K562 (cell line): Measurements from ENCODE around the gene AIF1. TPM values are rescaled to one million over a fixed set of nuclear protein-coding genes. Genes with fewer than 3 reads are reported as not detected.

Source experiments
- ATAC-seq: fragments of 200-7000 bp; cut with Tn5 transposase; 3 replicates; pipeline ENCODE4 v1.9.1; 2020; ENCODE audit warnings: moderate library complexity
- BruUV-seq: library from RNA; stranded (reverse); fragments of 400-500 nt; replicated peaks from 2 replicates; lab custom pipeline; 2021; lab: Mats Ljungman, UMichigan
- CTCF ChIA-PET: fragments of 300-600 bp; formaldehyde crosslinking; extraction: SDS; loops from one replicate; lab custom pipeline; 2021; ENCODE audit warnings: low intra/inter-chr PET ratio; lab: Yijun Ruan, JAX
- POLR2A ChIA-PET: fragments of 300-600, 350-650 bp; sonication (Branson Sonifier 250); formaldehyde crosslinking; extraction: SDS; loops from one replicate; lab custom pipeline; 2021; ENCODE audit warnings: antibody characterized with exemption, inconsistent platforms; lab: Yijun Ruan, JAX
- DNase-seq, 4 experiments: peaks; one replicate each; pipeline versions ENCODE4 v3.0.0 to v3.0.0-alpha.2; 2011 to 2018; ENCODE audit warnings: low spot score in 3 of 4, mixed read lengths in 3 of 4; ENCODE audit errors: extremely low read depth in 1 of 4
- FAIRE-seq: peaks from 2 replicates; lab custom pipeline; 2011; peaks lifted over from hg19 to GRCh38; lab: Jason Lieb, UNC
- H2AFZ ChIP-seq: 2 replicates; pipeline ENCODE4 v1.6.0; 2011; ENCODE audit warnings: low read depth, low read length, control low read depth, inconsistent platforms
- H3K27ac ChIP-seq: fragments of 200-600 bp; 3 replicates; pipeline ENCODE4 v1.8.0; 2011; ENCODE audit warnings: low read depth, mild to moderate bottlenecking, control low read depth, inconsistent platforms, low read length, moderate library complexity, mixed read lengths; ENCODE audit errors: extremely low read depth
- H3K27me3 ChIP-seq, 2 experiments: fragments of 300-600 bp in 1 of 2; 2 replicates in 1 of 2; 3 replicates in 1 of 2; pipeline versions ENCODE4 v1.6.0 to v1.8.0; 2011; ENCODE audit warnings: inconsistent platforms in 2 of 2, low read length in 2 of 2, mild to moderate bottlenecking in 1 of 2, mixed read lengths in 1 of 2, moderate library complexity in 1 of 2; ENCODE audit not compliant: control insufficient read depth in 2 of 2, insufficient read depth in 2 of 2
- H3K36me3 ChIP-seq: fragments of 300-600 bp; 3 replicates; pipeline ENCODE4 v1.8.0; 2011; ENCODE audit warnings: mild to moderate bottlenecking, low read length, inconsistent platforms; ENCODE audit not compliant: control insufficient read depth, insufficient read depth
- H3K4me1 ChIP-seq, 2 experiments: fragments of 200-600 bp in 1 of 2; replicated peaks in 1 of 2; 2 replicates in 1 of 2; 3 replicates in 1 of 2; pipeline versions ENCODE4 v1.5.1 to v1.8.0; 2011; ENCODE audit warnings: inconsistent platforms in 2 of 2, low read length in 2 of 2, mild to moderate bottlenecking in 1 of 2, mixed read lengths in 1 of 2, moderate library complexity in 1 of 2; ENCODE audit not compliant: control insufficient read depth in 2 of 2, insufficient read depth in 2 of 2
- H3K4me2 ChIP-seq: 2 replicates; pipeline ENCODE4 v1.6.1; 2011; ENCODE audit warnings: low read length, control low read depth, inconsistent platforms, mixed read lengths; ENCODE audit not compliant: insufficient read depth
- H3K4me3 ChIP-seq: fragments of 200-600 bp; sonication (generic), shearing (Covaris generic); 2 replicates; pipeline ENCODE4 v1.5.1; 2016; ENCODE audit warnings: control low read depth, inconsistent platforms
- H3K79me2 ChIP-seq: fragments of 200-600 bp; 3 replicates; pipeline ENCODE4 v1.8.0; 2011; ENCODE audit warnings: low read length, inconsistent platforms; ENCODE audit not compliant: control insufficient read depth, insufficient read depth
- H3K9ac ChIP-seq, 2 experiments: 2 replicates each; pipeline versions ENCODE4 v1.6.0 to v1.6.1; 2011; ENCODE audit warnings: low read depth in 2 of 2, low read length in 2 of 2, control low read depth in 1 of 2, inconsistent platforms in 1 of 2, mild to moderate bottlenecking in 1 of 2, mixed read lengths in 1 of 2; ENCODE audit not compliant: insufficient read depth in 1 of 2
- H3K9me1 ChIP-seq: one replicate; pipeline ENCODE4 v1.6.0; 2011; ENCODE audit warnings: inconsistent platforms, mild to moderate bottlenecking, low read length, moderate library complexity; ENCODE audit not compliant: control insufficient read depth, insufficient read depth
- H3K9me3 ChIP-seq: replicated peaks from 2 replicates; pipeline ENCODE4 v1.5.1; 2011; ENCODE audit warnings: low read depth, low read length, inconsistent platforms; ENCODE audit not compliant: control insufficient read depth, insufficient read depth
- H4K20me1 ChIP-seq: replicated peaks from 2 replicates; pipeline ENCODE4 v1.6.1; 2011; ENCODE audit warnings: low read length, inconsistent platforms, mixed read lengths; ENCODE audit not compliant: control insufficient read depth, insufficient read depth
- AFF4 ChIP-seq: sonication (generic); formaldehyde crosslinking; IDR thresholded peaks from 2 replicates; pipeline ENCODE4 v1.8.0; 2023; ENCODE audit warnings: mild to moderate bottlenecking, missing genetic modification reagents
- BRF2 ChIP-seq: IDR thresholded peaks from 3 replicates; pipeline ENCODE4 v1.6.1; 2011; ENCODE audit warnings: borderline replicate concordance, mild to moderate bottlenecking; ENCODE audit not compliant: insufficient read length, insufficient read depth
- FOXJ2 ChIP-seq: fragments of 200-800 bp; sonication (Bioruptor generic); IDR thresholded peaks from 2 replicates; pipeline ENCODE4 v1.6.1; 2016; ENCODE audit warnings: missing genetic modification characterization, missing compliant biosample characterization
- MECOM ChIP-seq: fragments of 250-450 bp; sonication (Bioruptor Pico); IDR thresholded peaks from 2 replicates; pipeline ENCODE4 v1.8.0; 2022; ENCODE audit warnings: inconsistent platforms
- MLX ChIP-seq, 2 experiments: fragments of 450-650 bp in 1 of 2; sonication (generic) in 1 of 2; formaldehyde crosslinking; conservative IDR thresholded peaks; 2 replicates each; pipeline versions ENCODE4 v1.4.0 to v1.8.1; 2020 to 2022; ENCODE audit warnings: mild to moderate bottlenecking in 1 of 2, missing genetic modification reagents in 1 of 2
- RAD21 ChIP-seq, 2 experiments: fragments of 250-450 bp in 1 of 2; fragments of 450-650 bp in 1 of 2; sonication (Bioruptor Pico) in 1 of 2; formaldehyde crosslinking in 1 of 2; IDR thresholded peaks in 1 of 2; conservative IDR thresholded peaks in 1 of 2; 2 replicates each; pipeline versions ENCODE4 v1.4.0 to v1.8.0; 2020 to 2022; ENCODE audit warnings: mild to moderate bottlenecking in 2 of 2, moderate library complexity in 1 of 2
- ZC3H4 ChIP-seq: sonication (generic); formaldehyde crosslinking; IDR thresholded peaks from 2 replicates; pipeline ENCODE4 v1.9.0; 2021; ENCODE audit warnings: missing genetic modification reagents, borderline replicate concordance
- ZNF121 ChIP-seq: sonication (generic); formaldehyde crosslinking; conservative IDR thresholded peaks from 2 replicates; pipeline ENCODE4 v1.8.0; 2022; ENCODE audit warnings: missing genetic modification reagents
- WGBS: fragments of 100-300 bp; shearing (Covaris generic); methylation state at CpG from one replicate; pipeline ENCODE4 v1.1.6; 2016; ENCODE audit warnings: low coverage, mixed read lengths; ENCODE audit not compliant: insufficient coverage; ENCODE audit errors: missing lambda C conversion rate; 5-methylcytosine and 5-hydroxymethylcytosine counted together
- in situ Hi-C: fragments of 300-500 bp; cut with MboI; formaldehyde crosslinking; loops from 4 replicates; pipeline ENCODE4 v1.15.0; 2018; ENCODE audit warnings: inconsistent platforms, mixed read lengths
- intact Hi-C: fragments of 100-400 bp; cut with micrococcal nuclease; formaldehyde crosslinking; loops from 2 replicates; pipeline ENCODE4 v1.14.2; 2022
- polyA plus RNA-seq, 8 experiments: library from polyadenylated mRNA; depleted of rRNA in 4 of 8; stranded (reverse) in 5 of 8; unstranded in 3 of 8; fragments of >200 nt; fragmentation: Nextera tagmentation in 2 of 8; fragmentation: Illumina TruSeq in 1 of 8; extraction: Ambion mirVana in 2 of 8; extraction: Trizol in 1 of 8; gene quantifications; 2 replicates each; pipeline versions ENCODE4 v1.2.1 to v1.2.3, GENCODE V29; 2011 to 2014; ENCODE audit warnings: inconsistent platforms in 1 of 8, missing spikeins in 1 of 8
- total RNA-seq, 7 experiments: library from RNA; depleted of rRNA in 6 of 7; stranded (reverse); fragments of >200 nt in 6 of 7; fragmentation: Illumina TruSeq in 2 of 7; extraction: Trizol in 2 of 7; gene quantifications; 2 replicates each; pipeline versions ENCODE4 v1.2.1 to v1.2.3, GENCODE V29; 2011 to 2021; ENCODE audit warnings: low replicate concordance in 1 of 7
- TF ChIP-seq, protein P1 (sequence below): fragments of 150-350 bp; IDR thresholded peaks from 2 replicates; pipeline ENCODE4 v1.6.1; 2014; ENCODE audit warnings: low read depth, mild to moderate bottlenecking, low read length, borderline replicate concordance

AIF1 gene
- total and polyA plus RNA-seq, 9 of the 15 experiments (the other 6 are each of a cell fraction or from before 2014, with no cell fraction given): 9.4 to 33.4 (median 19.4) TPM

DNA sequence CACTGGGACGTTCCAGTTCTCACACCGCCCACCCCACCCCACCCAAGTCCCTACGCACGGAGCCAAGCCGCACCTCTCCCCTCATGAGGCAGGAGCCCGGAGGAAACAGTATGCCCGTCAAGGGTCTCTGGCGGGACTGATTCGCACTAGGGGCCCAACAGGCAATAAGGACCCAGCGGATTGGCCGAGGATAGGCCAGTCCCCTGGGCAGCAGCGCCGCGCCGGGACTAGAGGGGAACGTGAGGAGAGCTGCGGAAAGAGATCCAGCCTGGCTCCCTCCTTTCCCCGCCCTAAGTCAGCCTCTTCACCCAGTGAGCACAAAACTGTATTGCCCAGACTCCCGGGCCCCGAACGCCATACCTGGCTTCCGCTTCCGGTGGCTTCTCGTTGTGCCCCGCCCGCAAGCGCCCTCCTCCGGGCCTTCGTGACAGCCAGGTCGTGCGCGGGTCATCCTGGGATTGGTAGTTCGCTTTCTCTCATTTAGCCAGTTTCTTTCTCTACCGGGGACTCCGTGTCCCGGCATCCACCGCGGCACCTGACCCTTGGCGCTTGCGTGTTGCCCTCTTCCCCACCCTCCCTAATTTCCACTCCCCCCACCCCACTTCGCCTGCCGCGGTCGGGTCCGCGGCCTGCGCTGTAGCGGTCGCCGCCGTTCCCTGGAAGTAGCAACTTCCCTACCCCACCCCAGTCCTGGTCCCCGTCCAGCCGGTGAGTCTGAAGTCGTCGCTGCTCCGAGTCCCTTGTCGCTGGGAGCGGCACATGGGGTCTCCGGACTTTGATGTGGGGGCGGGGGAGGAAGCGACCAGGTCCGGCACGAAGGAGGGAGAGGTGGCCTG, 50.7 kb downstream of the AIF1 start, which contains the start of gene CSNK2B:
TSS of gene CSNK2B (plus strand) at position 580 of the 836 bp plus-strand sequence. CDS start 752 bp downstream, outside the sequence.
- intact Hi-C loops: loop anchor here (1.0 to 10.0 kb wide), 7 partner anchors 13 to 509 kb away; partner anchors contain the start of genes ABHD16A, AGPAT1, ATP6V1G2 and BAG6
- Histone ChIP-seq H3K27ac (peak within 1 kb of the TSS; percentile 97), H3K9me3 (no peaks in the 10 kb centered on the region), H3K4me1 (peaks cover 36 to 39% of the 10 kb centered on the region in 2 experiments; a peak in 4 of 5 replicates), H3K9ac (peak within 1 kb of the TSS; percentile 96 to 97), H3K4me2 (peak within 1 kb of the TSS; percentile 93), H3K36me3 (peaks cover 68% of the 10 kb centered on the region), H3K4me3 (peak within 1 kb of the TSS; percentile 66), H3K27me3 (no peaks in the 10 kb centered on the region), H4K20me1 (0 out of 2 replicates have a peak, but pooled peaks cover 3% of the 10 kb centered on the region), H3K79me2 (peaks cover 77% of the 10 kb centered on the region), H3K9me1 (no peaks in the 10 kb centered on the region), H2AFZ (peak within 1 kb of the TSS; percentile 79)
- no TSS peak for BruUV-seq
- CTCF ChIA-PET: interaction anchor here (0.7 kb wide), 1 partner anchor 11 kb away, joined by 5 read pairs; no protein-coding TSS in a partner anchor
- POLR2A ChIA-PET: interaction anchor here (0.6 to 9.8 kb wide), 36 partner anchors 10 to 308 kb away, joined by 3 to 267 read pairs (median 8); partner anchors contain the start of genes ABHD16A, APOM, BAG6 and CLIC1
- FAIRE-seq (no peak), DNase-seq (peak; percentile 98 to 100 (median 99)), ATAC-seq (peak; percentile 85)
- WGBS: under 1% methylated on average over 63 of the region's 63 CpGs
- in situ Hi-C loops: no loop called here
- TF ChIP-seq ZC3H4 (CRISPR knock-in tag) (no peak), RAD21 (CRISPR knock-in tag; conservative IDR thresholded peaks at IDR 0.05 in 1 of 2, IDR thresholded peaks at IDR 0.05 in 1 of 2) (no peak), MLX (CRISPR knock-in tag; conservative IDR thresholded peaks at IDR 0.05) (peak in 1 of 2 experiments; percentile 84; a peak in 2 of 4 replicates), MECOM (CRISPR knock-in tag) (no peak), BRF2 (no peak), ZNF121 (CRISPR knock-in tag) (no peak), FOXJ2 (tag) (peak; percentile 81), AFF4 (CRISPR knock-in tag) (peak; percentile 95)
- TF ChIP-seq, protein P1, sequence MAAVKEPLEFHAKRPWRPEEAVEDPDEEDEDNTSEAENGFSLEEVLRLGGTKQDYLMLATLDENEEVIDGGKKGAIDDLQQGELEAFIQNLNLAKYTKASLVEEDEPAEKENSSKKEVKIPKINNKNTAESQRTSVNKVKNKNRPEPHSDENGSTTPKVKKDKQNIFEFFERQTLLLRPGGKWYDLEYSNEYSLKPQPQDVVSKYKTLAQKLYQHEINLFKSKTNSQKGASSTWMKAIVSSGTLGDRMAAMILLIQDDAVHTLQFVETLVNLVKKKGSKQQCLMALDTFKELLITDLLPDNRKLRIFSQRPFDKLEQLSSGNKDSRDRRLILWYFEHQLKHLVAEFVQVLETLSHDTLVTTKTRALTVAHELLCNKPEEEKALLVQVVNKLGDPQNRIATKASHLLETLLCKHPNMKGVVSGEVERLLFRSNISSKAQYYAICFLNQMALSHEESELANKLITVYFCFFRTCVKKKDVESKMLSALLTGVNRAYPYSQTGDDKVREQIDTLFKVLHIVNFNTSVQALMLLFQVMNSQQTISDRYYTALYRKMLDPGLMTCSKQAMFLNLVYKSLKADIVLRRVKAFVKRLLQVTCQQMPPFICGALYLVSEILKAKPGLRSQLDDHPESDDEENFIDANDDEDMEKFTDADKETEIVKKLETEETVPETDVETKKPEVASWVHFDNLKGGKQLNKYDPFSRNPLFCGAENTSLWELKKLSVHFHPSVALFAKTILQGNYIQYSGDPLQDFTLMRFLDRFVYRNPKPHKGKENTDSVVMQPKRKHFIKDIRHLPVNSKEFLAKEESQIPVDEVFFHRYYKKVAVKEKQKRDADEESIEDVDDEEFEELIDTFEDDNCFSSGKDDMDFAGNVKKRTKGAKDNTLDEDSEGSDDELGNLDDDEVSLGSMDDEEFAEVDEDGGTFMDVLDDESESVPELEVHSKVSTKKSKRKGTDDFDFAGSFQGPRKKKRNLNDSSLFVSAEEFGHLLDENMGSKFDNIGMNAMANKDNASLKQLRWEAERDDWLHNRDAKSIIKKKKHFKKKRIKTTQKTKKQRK: no peak
